ENCODE data around the gene ACSL3.

Gene ACSL3

GRCh38 chr2:222945887-222946286 lies 85.1 kb downstream of the ACSL3 start:
- no peak overlapping the region for H3K27ac ChIP-seq
- CTCF ChIA-PET: interaction anchor here (1.9 kb wide), 1 partner anchor 15 kb away, joined by 4 read pairs; no protein-coding TSS in a partner anchor
- no peak for DNase-seq (ENCODE audit: low spot score)
- TF ChIP-seq CTCF (conservative IDR thresholded peaks at IDR 0.05; ENCODE audit: low read depth): no peak
- POLR2A ChIA-PET (ENCODE audit: low non-redundant PET): no interaction called here

- POLR2A ChIA-PET (ENCODE audit: low non-redundant PET): interaction anchor here (0.7 kb wide), 1 partner anchor 364 kb away, joined by 3 read pairs; no protein-coding TSS in a partner anchor
- no peak overlapping the region for H3K27ac ChIP-seq
- no peak for DNase-seq (ENCODE audit: low spot score)
- CTCF ChIA-PET: interaction anchor here (0.8 to 1.4 kb wide), 2 partner anchors 171 to 239 kb away, joined by 3 read pairs; no protein-coding TSS in a partner anchor
- TF ChIP-seq CTCF (conservative IDR thresholded peaks at IDR 0.05; ENCODE audit: low read depth): no peak
Measured at GRCh38 chr2:222946700-222947287, 86.0 kb downstream of the ACSL3 start.

- no peak for DNase-seq (ENCODE audit: low spot score)
- TF ChIP-seq CTCF (conservative IDR thresholded peaks at IDR 0.05; ENCODE audit: low read depth): no peak
- ChIA-PET POLR2A (ENCODE audit: low non-redundant PET) (no interaction called here), CTCF (interaction anchor here (1.1 kb wide), 1 partner anchor 10 kb away, joined by 5 read pairs; no protein-coding TSS in a partner anchor)
- no peak overlapping the region for H3K27ac ChIP-seq
Measured at GRCh38 chr2:222949073-222949472, 88.2 kb downstream of the ACSL3 start.

- no peak overlapping the region for H3K27ac ChIP-seq
- POLR2A ChIA-PET (ENCODE audit: low non-redundant PET): interaction anchor here (0.7 kb wide), 1 partner anchor 165 kb away, joined by 4 read pairs; no protein-coding TSS in a partner anchor
- DNase-seq (ENCODE audit: low spot score): no peak
- CTCF ChIA-PET: no interaction called here
- no peak for TF ChIP-seq CTCF (conservative IDR thresholded peaks at IDR 0.05; ENCODE audit: low read depth)
Measured at GRCh38 chr2:222949690-222950323, 89.0 kb downstream of the ACSL3 start.

GRCh38 chr2:222950638-222951285 lies 89.9 kb downstream of the ACSL3 start:
- peak; percentile 45 for DNase-seq (ENCODE audit: low spot score)
- TF ChIP-seq CTCF (conservative IDR thresholded peaks at IDR 0.05; ENCODE audit: low read depth): no peak
- CTCF ChIA-PET: interaction anchor here (1.6 kb wide), 1 partner anchor 260 kb away, joined by 4 read pairs; no protein-coding TSS in a partner anchor
- no peak overlapping the region for H3K27ac ChIP-seq
- POLR2A ChIA-PET (ENCODE audit: low non-redundant PET): interaction anchor here (0.7 kb wide), 1 partner anchor 166 kb away, joined by 4 read pairs; no protein-coding TSS in a partner anchor

GRCh38 chr2:222952204-222952603 lies 91.4 kb downstream of the ACSL3 start:
- CTCF ChIA-PET: interaction anchor here (0.7 to 1.6 kb wide), 2 partner anchors 20 to 261 kb away, joined by 4 read pairs; no protein-coding TSS in a partner anchor
- TF ChIP-seq CTCF (conservative IDR thresholded peaks at IDR 0.05; ENCODE audit: low read depth): no peak
- POLR2A ChIA-PET (ENCODE audit: low non-redundant PET): no interaction called here
- H3K27ac ChIP-seq: no peak overlapping the region
- DNase-seq (ENCODE audit: low spot score): no peak

Data from RWPE1 (cell line).